Stimulated activated CD4-positive, alpha-beta T cell treated with anti-CD3 and anti-CD28 coated beads, Interleukin-12 subunit alpha, Interleukin-12 subunit beta, amount 100 ng/mL, for 4 hours (primary cell): ENCODE measurements around the gene SDC1.

Source experiments
- DNase-seq: peaks from one replicate; pipeline ENCODE4 v3.0.0-alpha.2; 2020

The SDC1 gene

DNA sequence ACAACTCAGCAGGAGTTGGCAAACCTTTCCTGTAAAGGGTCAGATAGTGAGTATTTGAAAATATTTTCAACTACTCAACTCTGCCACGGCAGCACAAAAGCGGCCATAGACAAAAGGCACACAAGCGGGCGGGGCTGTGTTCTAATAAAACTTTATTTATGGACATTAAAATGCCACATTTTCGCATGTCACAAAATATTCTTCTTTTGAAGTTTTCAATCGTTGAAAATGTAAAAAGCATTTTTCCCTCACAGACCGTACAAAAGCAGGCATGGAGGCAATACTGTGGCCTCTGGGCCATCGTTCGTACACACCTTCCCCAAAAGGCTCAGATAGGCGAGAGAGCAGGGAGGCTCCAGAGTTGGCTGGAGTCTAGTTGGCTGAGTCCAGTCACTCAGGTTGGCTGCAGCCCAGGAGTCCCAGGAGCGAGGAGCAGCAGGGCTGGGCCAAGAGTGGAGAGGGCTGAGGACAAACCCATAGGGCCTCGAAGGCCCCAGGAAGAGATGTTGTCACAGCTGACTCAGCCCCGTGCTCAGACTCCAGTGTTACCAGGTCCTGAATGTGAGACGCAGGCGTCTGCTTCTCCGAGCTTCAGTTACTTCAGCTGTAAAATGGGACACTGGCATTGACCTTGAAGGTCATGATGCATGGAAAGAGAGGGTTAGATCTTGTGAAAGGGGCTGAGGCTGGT is 42.5 kb downstream of the SDC1 start:
- DNase-seq: no peak

GRCh38 chr2:20181761-20182160 is 43.2 kb downstream of the SDC1 start:
- no peak for DNase-seq

- no peak for DNase-seq
These were observed 44.0 kb downstream of the SDC1 start for GRCh38 chr2:20180676-20181648.

DNA sequence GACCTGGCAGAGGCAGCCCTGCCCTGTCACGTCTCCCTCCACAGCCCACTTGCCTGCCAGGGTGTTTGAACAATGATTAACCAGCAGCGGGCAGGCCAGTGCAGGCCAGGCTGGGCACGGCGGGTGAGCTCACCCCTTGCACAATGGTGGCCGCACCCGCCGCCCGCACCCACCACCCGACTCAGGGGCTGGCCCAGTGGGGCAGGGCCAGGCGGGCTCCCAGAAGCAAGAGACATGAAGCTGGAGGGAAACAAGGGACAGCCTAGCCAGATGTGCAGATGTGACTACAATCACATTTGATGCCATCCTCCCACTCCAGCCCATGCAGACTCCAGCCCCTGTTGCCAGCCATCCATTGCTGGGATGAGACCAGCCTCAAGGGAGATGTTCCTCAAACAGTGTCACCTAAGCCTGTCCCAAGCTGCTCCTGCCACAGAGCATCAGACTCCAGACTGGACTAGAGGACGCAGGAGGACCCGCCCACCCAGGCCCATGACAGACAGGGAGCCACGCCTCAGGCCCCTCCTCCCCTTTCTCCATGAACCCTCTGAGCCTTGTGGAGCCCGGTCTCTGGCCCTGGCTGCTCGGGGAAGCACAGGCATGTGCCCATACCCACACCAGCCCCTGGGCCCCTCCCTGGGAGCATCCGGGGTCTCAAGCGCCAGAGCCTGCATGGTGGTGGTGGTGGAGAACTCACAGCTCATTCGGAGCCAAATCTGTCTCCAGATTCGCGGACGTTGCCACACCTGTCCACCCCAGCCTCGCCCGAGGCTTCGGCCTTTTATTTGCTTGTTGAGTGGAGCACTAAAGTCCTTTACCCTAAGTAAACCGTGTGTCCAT is 45.0 kb downstream of the SDC1 start:
- DNase-seq: no peak

GRCh38 chr2:20179466-20179754 is 45.5 kb downstream of the SDC1 start:
- no peak for DNase-seq

- DNase-seq: no peak
These were observed 46.1 kb downstream of the SDC1 start for GRCh38 chr2:20178666-20179465.

DNA sequence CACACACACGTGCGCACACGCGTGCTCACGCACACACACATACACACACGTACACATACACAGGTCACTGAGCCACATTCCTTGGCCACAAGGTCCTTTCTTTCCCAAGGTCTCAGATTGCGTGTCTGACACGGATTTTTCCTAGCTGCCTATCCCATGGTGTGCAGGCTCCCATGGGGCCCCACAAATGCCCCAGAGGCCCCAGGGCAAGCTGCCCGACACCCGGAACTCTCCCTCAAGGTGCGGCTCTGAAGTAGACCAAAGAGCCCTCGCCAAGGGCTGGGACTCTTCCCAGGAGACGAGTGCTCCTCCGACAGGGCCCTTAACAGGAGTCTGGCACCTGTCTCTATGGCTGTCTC is 46.7 kb downstream of the SDC1 start:
- no peak for DNase-seq

GRCh38 chr2:20177556-20178248 is 47.2 kb downstream of the SDC1 start:
- DNase-seq: no peak

- DNase-seq: no peak
These were observed 48.2 kb downstream of the SDC1 start for GRCh38 chr2:20176760-20177159.

GRCh38 chr2:20175931-20176330 is 49.0 kb downstream of the SDC1 start:
- DNase-seq: no peak

GRCh38 chr2:20175267-20175666 is 49.7 kb downstream of the SDC1 start:
- no peak for DNase-seq

GRCh38 chr2:20174410-20174809 is 50.5 kb downstream of the SDC1 start:
- no peak for DNase-seq

DNA sequence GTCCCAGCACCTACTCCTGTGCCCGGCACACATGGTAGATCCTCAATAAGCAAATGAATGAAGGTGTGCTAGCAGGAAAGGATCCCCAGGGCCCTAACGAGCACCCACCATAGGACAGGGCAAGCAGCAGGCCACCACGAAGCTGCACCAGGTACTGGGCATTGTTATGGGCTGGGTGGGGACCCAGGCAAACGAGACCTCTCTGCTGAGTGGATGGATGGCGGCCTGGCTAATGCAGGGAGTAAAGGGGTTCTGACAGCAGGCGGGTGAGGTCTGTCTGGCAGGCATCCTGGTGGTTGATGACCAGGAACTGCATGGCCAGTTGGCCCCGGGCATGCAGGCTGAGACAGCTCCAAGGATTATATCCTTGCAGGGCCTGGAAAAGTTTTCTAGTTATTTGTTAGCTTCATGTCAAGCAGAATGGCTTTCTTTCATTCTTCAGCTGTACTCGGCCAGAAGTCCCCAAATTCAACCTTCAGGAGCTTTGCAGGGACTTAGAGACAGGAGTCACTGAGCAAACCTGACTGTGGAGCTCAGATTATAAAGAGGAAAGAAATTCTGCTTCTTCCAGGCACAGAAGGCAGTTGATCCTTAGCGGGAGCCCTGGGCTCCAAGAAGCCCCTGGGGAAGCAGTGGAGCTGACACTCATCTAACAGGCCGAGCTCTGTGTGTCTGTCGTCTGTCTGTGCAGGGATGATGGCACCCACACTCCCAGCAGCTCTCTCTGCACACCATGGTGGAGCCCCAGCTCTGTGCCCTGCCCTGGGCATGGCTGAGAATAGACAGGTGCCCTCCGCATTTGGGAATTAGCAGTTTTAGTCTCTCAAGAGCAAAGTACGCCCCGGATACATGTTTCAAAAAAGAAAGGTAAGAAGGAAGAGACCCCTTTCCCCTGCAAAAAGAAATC is 51.2 kb downstream of the SDC1 start:
- DNase-seq: no peak

DNA sequence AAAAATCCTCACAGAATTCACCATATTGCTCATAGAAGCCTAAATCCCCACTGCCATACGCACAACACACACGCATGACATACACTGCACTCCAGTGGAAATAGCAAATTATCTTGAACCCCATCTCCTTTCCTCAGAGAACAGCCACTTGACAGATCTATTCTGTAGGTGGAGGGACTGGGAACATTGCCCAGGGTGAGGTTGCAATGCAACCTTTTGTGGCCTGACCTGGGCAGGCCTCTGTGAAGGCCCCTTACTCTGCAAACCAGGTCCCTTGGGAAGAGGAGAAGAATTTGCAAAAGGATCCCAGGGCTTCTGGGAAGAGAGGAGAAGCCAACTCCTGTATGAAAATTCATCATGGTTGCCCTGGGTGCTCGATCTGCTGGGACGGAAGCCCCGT is 51.9 kb downstream of the SDC1 start:
- DNase-seq: no peak

DNA sequence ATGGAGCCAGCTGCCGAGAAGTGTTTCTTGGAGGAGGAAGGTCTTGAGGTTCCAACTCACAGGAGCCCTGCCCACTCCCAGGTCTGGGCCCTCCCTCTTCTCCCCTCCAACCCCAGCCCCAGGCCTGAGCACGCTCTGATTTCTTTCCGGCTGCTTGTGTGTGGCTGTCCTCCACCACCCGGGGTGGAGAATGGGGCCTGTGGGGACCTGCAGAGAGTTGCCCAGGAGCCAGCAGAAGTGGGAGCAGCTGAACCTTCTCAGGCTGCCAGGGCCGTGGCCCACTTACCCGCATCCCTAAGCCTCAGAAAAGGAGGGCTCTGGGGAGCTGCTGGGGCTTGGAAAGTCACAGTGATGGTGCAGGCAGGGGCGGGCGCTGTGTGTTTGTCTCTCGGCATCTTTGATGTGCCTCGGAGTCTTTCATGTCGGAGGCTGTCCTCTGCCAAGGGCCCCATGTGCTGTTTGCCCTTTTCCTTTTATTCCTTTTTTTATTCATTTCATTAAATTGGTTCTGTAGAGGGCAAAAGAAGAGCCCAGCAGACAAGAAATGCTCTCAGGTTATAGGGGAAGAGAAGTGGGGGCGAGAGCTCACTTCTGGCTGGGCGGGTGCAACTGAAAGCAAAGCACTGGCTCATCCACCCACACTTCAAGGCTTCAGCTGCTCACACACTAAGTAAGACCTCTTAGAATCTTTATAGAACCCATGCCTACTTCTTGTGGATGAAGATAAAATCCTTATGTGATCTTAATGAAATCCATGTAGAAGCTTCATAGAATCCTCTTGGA is 52.5 kb downstream of the SDC1 start:
- DNase-seq: no peak

DNA sequence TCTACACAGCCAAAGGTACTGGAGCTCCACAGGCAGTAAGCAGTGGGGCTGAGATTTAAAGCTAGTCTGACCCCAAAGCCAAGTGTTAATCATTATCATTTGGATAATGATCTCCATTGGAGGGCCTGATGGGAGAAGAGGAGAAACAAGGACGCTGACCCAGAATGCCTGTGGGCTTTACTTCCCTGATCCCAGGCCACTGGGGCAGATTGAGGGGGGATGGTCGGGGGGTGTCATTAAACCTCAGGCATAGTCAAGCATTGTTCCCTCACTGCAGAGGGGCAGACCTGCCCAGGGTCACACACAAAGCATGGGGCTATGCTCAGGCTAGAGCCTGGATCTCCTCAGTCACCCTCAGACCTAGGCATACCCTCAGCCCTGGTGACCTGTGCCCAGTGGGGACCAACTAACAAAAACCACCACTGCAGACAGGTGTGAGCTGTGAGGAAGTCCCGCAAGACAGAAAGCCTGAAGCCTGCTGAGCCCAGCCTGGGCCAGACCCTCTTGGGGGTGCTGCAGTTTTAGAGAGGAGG is 53.4 kb downstream of the SDC1 start:
- no peak for DNase-seq

DNA sequence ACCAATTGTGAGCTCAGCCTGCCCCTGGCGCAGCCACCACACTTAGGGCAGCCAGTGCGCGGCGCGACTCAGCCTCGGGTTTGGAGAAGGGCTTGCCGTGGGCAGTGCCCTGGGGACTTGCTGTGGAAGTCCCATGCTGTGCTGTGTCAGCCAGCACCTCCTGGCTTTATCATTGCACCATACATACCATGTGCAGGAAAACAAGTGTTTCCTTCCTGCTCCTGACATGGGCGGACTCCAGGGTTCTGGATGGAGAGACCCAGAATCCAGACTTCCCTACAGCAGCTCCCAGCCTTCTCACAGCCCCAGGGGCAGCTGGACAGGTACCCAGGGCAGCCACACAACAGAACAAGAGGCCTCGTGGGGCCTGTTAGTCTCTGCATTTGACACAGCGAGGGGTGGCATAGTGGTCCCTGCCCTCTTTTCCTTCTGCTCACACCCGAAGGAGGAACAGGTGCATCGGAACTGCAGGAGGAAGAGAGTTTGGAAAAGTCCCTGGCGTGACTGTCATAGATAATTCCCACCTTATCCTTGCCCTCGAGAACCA is 54.2 kb downstream of the SDC1 start:
- no peak for DNase-seq

- no peak for DNase-seq
These were observed 54.9 kb downstream of the SDC1 start for GRCh38 chr2:20169796-20170703.
